Natural killer cell (primary cell): ENCODE data around the gene PHF2. TPM values are rescaled to one million over a fixed set of nuclear protein-coding genes. Genes with fewer than 3 reads are reported as not detected.
A peak's percentile ranks its signal among the peaks of the same experiment; 100 is the strongest.

Source experiments
- ATAC-seq, 3 donors: fragments of 150-1000 bp in 2 of 3; fragments of 200-7000 bp in 1 of 3; cut with Tn5 transposase; 1 replicate in 1 of 3; 2 replicates in 2 of 3; pipeline ENCODE4 v1.10.0; 2021; ENCODE audit warnings: mild to moderate bottlenecking in 2 of 3, moderate library complexity in 2 of 3
- DNase-seq, 2 donors: peaks; one replicate each; pipeline versions ENCODE4 v3.0.0 to v3.0.0-alpha.2; 2013 to 2021; ENCODE audit warnings: mixed read lengths in 1 of 2
- H3K27ac ChIP-seq: one replicate; pipeline ENCODE4 v1.5.1; 2013; ENCODE audit warnings: mild to moderate bottlenecking, low read length
- H3K27me3 ChIP-seq: one replicate; pipeline ENCODE4 v1.6.1; 2013; ENCODE audit warnings: low read length; ENCODE audit not compliant: control insufficient read depth, insufficient read depth
- H3K36me3 ChIP-seq: one replicate; pipeline ENCODE4 v1.6.1; 2013; ENCODE audit warnings: low read length; ENCODE audit not compliant: control insufficient read depth, insufficient read depth
- H3K4me1 ChIP-seq: one replicate; pipeline ENCODE4 v1.6.1; 2013; ENCODE audit warnings: low read length; ENCODE audit not compliant: control insufficient read depth, insufficient read depth
- H3K4me3 ChIP-seq: one replicate; pipeline ENCODE4 v1.5.1; 2013; ENCODE audit warnings: low read length
- H3K9me3 ChIP-seq: one replicate; pipeline ENCODE4 v1.6.1; 2013; ENCODE audit warnings: low read length; ENCODE audit not compliant: control insufficient read depth, insufficient read depth
- H3K27ac Mint-ChIP-seq, 2 donors: one replicate each; pipeline ENCODE4 v1.8.0; 2022; ENCODE audit warnings: mild to moderate bottlenecking in 2 of 2, mixed read lengths in 2 of 2, moderate library complexity in 1 of 2
- H3K27me3 Mint-ChIP-seq, 2 donors: one replicate each; pipeline ENCODE4 v1.8.0; 2022; ENCODE audit warnings: low read depth in 2 of 2, mixed read lengths in 2 of 2
- H3K36me3 Mint-ChIP-seq: one replicate; pipeline ENCODE4 v1.8.0; 2022; ENCODE audit warnings: mixed read lengths
- H3K4me1 Mint-ChIP-seq, 2 donors: one replicate each; pipeline ENCODE4 v1.8.0; 2022; ENCODE audit warnings: mixed read lengths in 2 of 2
- H3K4me3 Mint-ChIP-seq: one replicate; pipeline ENCODE4 v1.8.0; 2022; ENCODE audit warnings: mild to moderate bottlenecking, moderate library complexity, mixed read lengths
- H3K9me3 Mint-ChIP-seq, 2 donors: one replicate each; pipeline ENCODE4 v1.8.0; 2022; ENCODE audit warnings: mixed read lengths in 2 of 2
- WGBS: methylation state at CpG from one replicate; pipeline ENCODE4 v1.1.7; 2013; ENCODE audit warnings: missing lambda C conversion rate; ENCODE audit not compliant: insufficient coverage; 5-methylcytosine and 5-hydroxymethylcytosine counted together
- intact Hi-C: fragments of 100-400 bp; cut with micrococcal nuclease; formaldehyde crosslinking; loops from one replicate; pipeline ENCODE4 v1.14.2; 2022
- total RNA-seq, 4 donors: library from RNA; stranded (reverse); fragments of 120-200 nt in 1 of 4; gene quantifications; one replicate each; pipeline versions ENCODE4 v1.2.3 to v1.2.4, GENCODE V29; 2013 to 2022
- TF ChIP-seq, protein P1 (sequence below): fragments of 200-600 bp; IDR thresholded peaks from one replicate; pipeline ENCODE4 v1.8.0; 2022; ENCODE audit warnings: antibody characterized with exemption

The PHF2 gene
- total RNA-seq, 3 donors from 2014 or later (not counting 1 experiment from before 2014, with no cell fraction given) = 24.8 to 28.1 (median 26.4) TPM

- peaks cover 27% of the 10 kb centered on the region for H3K36me3 ChIP-seq
Measured at GRCh38 chr9:93642961-93643360, 66.6 kb downstream of the PHF2 start.

GRCh38 chr9:93644397-93645088 lies 68.2 kb downstream of the PHF2 start:
- WGBS = 92% methylated on average over 12 of the region's 12 CpGs
- Mint-ChIP-seq H3K27me3 (no peaks in the 10 kb centered on the region), H3K9me3 (no peaks in the 10 kb centered on the region), H3K4me3 (no peak overlapping the region), H3K36me3 (peaks cover 8% of the 10 kb centered on the region), H3K27ac (no peak overlapping the region), H3K4me1 (peaks cover 0 to 12% of the 10 kb centered on the region in 2 donors)
- no peaks in the 10 kb centered on the region for H3K9me3 ChIP-seq
- no peaks in the 10 kb centered on the region for H3K27me3 ChIP-seq
- H3K4me1 ChIP-seq = no peaks in the 10 kb centered on the region
- intact Hi-C loops = no loop called here
- ATAC-seq (no peak), DNase-seq (peak in 1 of 2 donors; percentile 10)
- peaks cover 31% of the 10 kb centered on the region for H3K36me3 ChIP-seq
- no peak overlapping the region for H3K27ac ChIP-seq
- H3K4me3 ChIP-seq = no peak overlapping the region
- TF ChIP-seq, protein P1, sequence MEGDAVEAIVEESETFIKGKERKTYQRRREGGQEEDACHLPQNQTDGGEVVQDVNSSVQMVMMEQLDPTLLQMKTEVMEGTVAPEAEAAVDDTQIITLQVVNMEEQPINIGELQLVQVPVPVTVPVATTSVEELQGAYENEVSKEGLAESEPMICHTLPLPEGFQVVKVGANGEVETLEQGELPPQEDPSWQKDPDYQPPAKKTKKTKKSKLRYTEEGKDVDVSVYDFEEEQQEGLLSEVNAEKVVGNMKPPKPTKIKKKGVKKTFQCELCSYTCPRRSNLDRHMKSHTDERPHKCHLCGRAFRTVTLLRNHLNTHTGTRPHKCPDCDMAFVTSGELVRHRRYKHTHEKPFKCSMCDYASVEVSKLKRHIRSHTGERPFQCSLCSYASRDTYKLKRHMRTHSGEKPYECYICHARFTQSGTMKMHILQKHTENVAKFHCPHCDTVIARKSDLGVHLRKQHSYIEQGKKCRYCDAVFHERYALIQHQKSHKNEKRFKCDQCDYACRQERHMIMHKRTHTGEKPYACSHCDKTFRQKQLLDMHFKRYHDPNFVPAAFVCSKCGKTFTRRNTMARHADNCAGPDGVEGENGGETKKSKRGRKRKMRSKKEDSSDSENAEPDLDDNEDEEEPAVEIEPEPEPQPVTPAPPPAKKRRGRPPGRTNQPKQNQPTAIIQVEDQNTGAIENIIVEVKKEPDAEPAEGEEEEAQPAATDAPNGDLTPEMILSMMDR = no peak

More at GRCh38 chr9:93642961-93643360, 66.6 kb downstream of the PHF2 start:
- WGBS = 94% methylated on average over 5 of the region's 5 CpGs
- H3K9me3 Mint-ChIP-seq = no peaks in the 10 kb centered on the region
- peaks cover 0 to 12% of the 10 kb centered on the region in 2 donors for H3K4me1 Mint-ChIP-seq
- TF ChIP-seq, protein P1 = no peak
- H3K4me1 ChIP-seq = no peaks in the 10 kb centered on the region
- H3K27me3 Mint-ChIP-seq = no peaks in the 10 kb centered on the region
- DNase-seq (no peak), ATAC-seq (no peak)
- intact Hi-C loops = no loop called here
- H3K36me3 Mint-ChIP-seq = peaks cover 12% of the 10 kb centered on the region
- no peak overlapping the region for H3K4me3 ChIP-seq
- no peak overlapping the region for H3K27ac ChIP-seq
- H3K27ac Mint-ChIP-seq = no peak overlapping the region
- H3K9me3 ChIP-seq = no peaks in the 10 kb centered on the region
- H3K27me3 ChIP-seq = no peaks in the 10 kb centered on the region
- no peak overlapping the region for H3K4me3 Mint-ChIP-seq

DNA sequence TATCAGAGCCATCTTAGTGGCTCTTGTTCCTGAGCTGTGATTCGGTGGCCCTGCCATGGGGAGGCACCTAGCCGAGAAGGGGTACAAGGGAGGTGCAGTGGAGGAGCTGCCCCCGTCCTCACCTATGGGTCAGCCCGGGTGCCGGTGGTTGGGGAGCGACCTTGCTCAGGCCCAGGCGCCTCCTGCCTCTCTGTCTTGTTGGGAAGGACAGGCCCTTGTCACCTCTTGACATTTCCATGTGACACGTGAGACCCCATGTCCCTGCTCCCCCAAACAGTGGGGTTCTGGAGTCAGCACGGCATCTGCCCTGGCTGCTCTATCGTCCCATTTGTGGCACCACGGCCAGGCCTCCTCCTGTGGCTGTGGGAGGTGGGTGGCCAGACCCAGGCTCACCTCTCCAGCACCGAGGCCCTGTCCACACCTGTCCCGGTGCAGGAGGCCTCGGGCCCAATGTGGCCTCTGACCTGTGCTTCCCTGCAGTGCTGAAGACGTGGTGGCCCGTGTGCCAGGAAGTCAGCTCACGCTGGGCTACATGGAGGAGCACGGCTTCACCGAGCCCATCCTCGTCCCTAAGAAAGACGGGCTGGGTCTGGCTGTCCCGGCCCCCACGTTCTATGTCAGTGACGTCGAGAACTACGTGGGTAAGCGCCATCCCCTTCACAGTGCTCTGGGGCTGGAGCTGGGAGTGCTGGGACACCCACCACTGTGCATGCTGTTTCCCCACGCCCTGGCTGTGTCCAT lies 68.9 kb downstream of the PHF2 start:
- ATAC-seq = no peak
- H3K36me3 Mint-ChIP-seq = peaks cover 8% of the 10 kb centered on the region
- no peak overlapping the region for H3K4me3 ChIP-seq
- TF ChIP-seq, protein P1 = no peak
- H3K36me3 ChIP-seq = peaks cover 36% of the 10 kb centered on the region
- intact Hi-C loops = no loop called here
- no peak overlapping the region for H3K27ac Mint-ChIP-seq
- no peak overlapping the region for H3K27ac ChIP-seq
- H3K9me3 ChIP-seq = no peaks in the 10 kb centered on the region
- H3K4me3 Mint-ChIP-seq = no peak overlapping the region
- H3K27me3 ChIP-seq = no peaks in the 10 kb centered on the region
- WGBS = 95% methylated on average over 28 of the region's 28 CpGs
- peaks cover 0 to 12% of the 10 kb centered on the region in 2 donors for H3K4me1 Mint-ChIP-seq
- DNase-seq = peak in 1 of 2 donors; percentile 10
- no peaks in the 10 kb centered on the region for H3K27me3 Mint-ChIP-seq
- no peaks in the 10 kb centered on the region for H3K4me1 ChIP-seq
- no peaks in the 10 kb centered on the region for H3K9me3 Mint-ChIP-seq
